Effector memory CD8-positive, alpha-beta T cell (primary cell): Measurements from ENCODE around the gene CD48.
"Not testable (repeated sequence)": the region's sequence is repeated elsewhere in the genome, so short reads cannot be mapped to it uniquely, and the experiment has no call there.

Experiments used
- ATAC-seq: fragments of 150-1000 bp; cut with Tn5 transposase; replicated peaks from 2 replicates; pipeline ENCODE4 v1.10.0; 2021; ENCODE audit warnings: mild to moderate bottlenecking, moderate library complexity
- DNase-seq, 3 experiments: peaks; one replicate each; pipeline ENCODE4 v3.0.0; 2021
- H3K27ac Mint-ChIP-seq, 2 donors: one replicate each; pipeline ENCODE4 v1.8.0; 2022; ENCODE audit warnings: mild to moderate bottlenecking in 2 of 2, mixed read lengths in 2 of 2, moderate library complexity in 2 of 2
- H3K27me3 Mint-ChIP-seq, 2 donors: one replicate each; pipeline ENCODE4 v1.8.0; 2022; ENCODE audit warnings: mixed read lengths in 2 of 2
- H3K36me3 Mint-ChIP-seq: one replicate; pipeline ENCODE4 v1.8.0; 2022; ENCODE audit warnings: mild to moderate bottlenecking, moderate library complexity, mixed read lengths; ENCODE audit not compliant: insufficient read depth
- H3K4me1 Mint-ChIP-seq, 2 donors: one replicate each; pipeline ENCODE4 v1.8.0; 2022; ENCODE audit warnings: low read depth in 2 of 2, mixed read lengths in 2 of 2
- H3K4me3 Mint-ChIP-seq, 2 donors: one replicate each; pipeline ENCODE4 v1.8.0; 2022; ENCODE audit warnings: mild to moderate bottlenecking in 2 of 2, mixed read lengths in 2 of 2, moderate library complexity in 2 of 2
- H3K9me3 Mint-ChIP-seq, 2 donors: one replicate each; pipeline ENCODE4 v1.8.0; 2022; ENCODE audit warnings: mixed read lengths in 2 of 2

Gene CD48

DNA sequence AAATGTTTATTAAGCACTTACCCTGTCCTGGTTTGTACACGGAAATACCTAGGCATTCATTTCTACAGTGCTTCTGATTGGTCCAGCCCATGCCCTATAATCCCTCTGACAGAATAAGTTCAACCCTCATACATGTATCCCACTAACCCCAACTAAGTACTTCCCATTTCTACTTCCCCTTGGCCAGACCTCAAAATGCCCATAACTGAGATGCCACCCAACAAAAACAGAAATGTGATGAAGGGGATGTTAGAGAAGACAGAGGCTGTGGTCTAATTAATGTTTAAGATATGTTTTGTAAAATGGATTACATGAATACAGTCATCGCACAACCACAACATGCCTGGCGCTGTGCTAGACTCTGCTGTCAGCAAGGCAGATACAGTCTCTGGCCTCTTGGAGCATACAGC, 6.4 kb downstream of the CD48 start:
- H3K4me3 Mint-ChIP-seq, H3K27ac Mint-ChIP-seq, H3K27me3 Mint-ChIP-seq, DNase-seq, H3K9me3 Mint-ChIP-seq: not testable (repeated sequence)
- ATAC-seq, result peak; percentile 18
- peaks cover 47 to 64% of the 10 kb centered on the region in 2 donors for H3K4me1 Mint-ChIP-seq
- peaks cover 41% of the 10 kb centered on the region for H3K36me3 Mint-ChIP-seq

DNA sequence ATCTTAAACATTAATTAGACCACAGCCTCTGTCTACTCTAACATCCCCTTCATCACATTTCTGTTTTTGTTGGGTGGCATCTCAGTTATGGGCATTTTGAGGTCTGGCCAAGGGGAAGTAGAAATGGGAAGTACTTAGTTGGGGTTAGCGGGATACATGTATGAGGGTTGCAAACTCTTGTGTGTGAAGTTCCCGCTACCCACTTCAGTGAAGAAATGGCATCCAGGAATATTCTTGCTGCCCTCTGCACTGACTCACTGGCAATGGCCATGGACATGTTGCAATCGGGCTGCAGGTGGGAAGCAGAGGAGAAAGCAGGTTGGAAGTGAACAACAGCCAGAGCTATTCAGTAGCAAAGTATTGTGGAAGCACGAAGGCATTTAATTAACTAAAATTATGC, 7.4 kb downstream of the CD48 start:
- DNase-seq, result no peak
- Mint-ChIP-seq H3K27me3 (no peaks in the 10 kb centered on the region), H3K4me1 (peaks cover 52 to 70% of the 10 kb centered on the region in 2 donors), H3K4me3 (no peak overlapping the region), H3K9me3 (no peaks in the 10 kb centered on the region), H3K36me3 (peaks cover 44% of the 10 kb centered on the region), H3K27ac (peak overlapping the region in 1 of 2 donors; percentile 68)
- no peak for ATAC-seq

DNA sequence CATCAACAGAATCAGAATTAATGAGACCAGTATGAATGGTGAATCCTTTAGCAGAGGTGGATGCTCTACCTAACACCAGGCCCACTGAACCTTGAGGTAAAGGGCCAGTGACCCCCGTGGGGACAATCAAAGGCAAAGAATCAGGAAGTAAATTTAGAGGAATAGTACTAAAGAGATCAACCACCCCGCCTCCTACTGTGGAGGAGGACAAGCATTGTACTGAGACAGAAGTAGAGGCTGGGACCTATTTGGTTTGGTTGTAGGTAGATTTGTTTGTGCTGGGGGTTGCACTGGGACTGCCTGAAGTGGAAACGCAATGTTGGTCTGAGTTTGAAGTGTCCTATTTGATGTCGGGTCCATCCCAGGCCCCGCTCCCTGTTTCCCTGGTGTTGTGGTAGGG, 9.5 kb downstream of the CD48 start:
- peaks cover 56 to 84% of the 10 kb centered on the region in 2 donors for H3K4me1 Mint-ChIP-seq
- no peaks in the 10 kb centered on the region for H3K27me3 Mint-ChIP-seq
- no peak overlapping the region for H3K4me3 Mint-ChIP-seq
- ATAC-seq (no peak), DNase-seq (no peak)
- peak overlapping the region; percentile 76 to 83 for H3K27ac Mint-ChIP-seq
- peaks cover 50% of the 10 kb centered on the region for H3K36me3 Mint-ChIP-seq
- H3K9me3 Mint-ChIP-seq, result no peaks in the 10 kb centered on the region

DNA sequence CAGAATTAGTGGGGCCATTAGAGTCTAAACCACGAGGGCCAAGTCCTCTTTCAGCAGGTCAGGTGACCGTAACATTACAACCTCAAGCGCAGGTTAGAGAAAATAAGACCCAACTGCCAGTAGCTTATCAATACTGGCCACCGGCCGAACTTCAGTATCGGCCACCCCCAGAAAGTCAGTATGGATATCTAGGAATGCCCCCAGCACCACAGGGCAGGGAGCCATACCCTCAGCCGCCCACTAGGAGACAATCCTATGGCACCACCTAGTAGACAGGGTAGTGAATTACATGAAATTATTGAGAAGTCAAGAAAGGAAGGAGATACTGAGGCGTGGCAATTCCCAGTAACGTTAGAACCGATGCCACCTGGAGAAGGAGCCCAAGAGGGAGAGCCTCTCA, 19.2 kb downstream of the CD48 start:
- H3K9me3 Mint-ChIP-seq, H3K27me3 Mint-ChIP-seq, ATAC-seq, DNase-seq: not testable (repeated sequence)
- H3K36me3 Mint-ChIP-seq, result peaks cover 24% of the 10 kb centered on the region
- H3K4me1 Mint-ChIP-seq, result peaks cover 39 to 67% of the 10 kb centered on the region in 2 donors
- peak overlapping the region; percentile 79 to 90 for H3K27ac Mint-ChIP-seq
- H3K4me3 Mint-ChIP-seq, result peak overlapping the region; percentile 63 to 66

DNA sequence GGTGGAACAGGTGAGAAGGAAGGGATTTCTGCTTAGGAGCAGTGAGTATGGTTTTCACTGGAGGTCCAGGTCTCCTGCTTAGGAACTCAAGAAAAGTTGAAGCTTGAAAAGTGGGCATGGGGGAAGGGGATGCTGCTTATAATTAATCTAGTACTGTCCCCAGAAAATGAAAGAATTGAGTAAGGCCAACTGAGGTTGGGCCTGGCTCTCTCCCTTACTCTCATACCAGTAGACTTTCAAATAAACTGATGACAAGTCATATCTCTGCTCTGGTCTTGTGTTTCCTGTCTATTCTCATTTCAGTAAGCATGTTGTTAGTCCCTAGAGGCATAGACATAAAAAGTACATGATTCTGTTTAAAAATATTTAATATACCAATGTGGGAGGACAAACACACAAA, 26.4 kb downstream of the CD48 start:
- no peaks in the 10 kb centered on the region for H3K27me3 Mint-ChIP-seq
- ATAC-seq, result no peak
- no peaks in the 10 kb centered on the region for H3K9me3 Mint-ChIP-seq
- no peak for DNase-seq
- peak overlapping the region; percentile 94 to 98 for H3K27ac Mint-ChIP-seq
- peaks cover 74 to 96% of the 10 kb centered on the region in 2 donors for H3K4me1 Mint-ChIP-seq
- peaks cover 69% of the 10 kb centered on the region for H3K36me3 Mint-ChIP-seq
- peak overlapping the region; percentile 82 for H3K4me3 Mint-ChIP-seq

DNA sequence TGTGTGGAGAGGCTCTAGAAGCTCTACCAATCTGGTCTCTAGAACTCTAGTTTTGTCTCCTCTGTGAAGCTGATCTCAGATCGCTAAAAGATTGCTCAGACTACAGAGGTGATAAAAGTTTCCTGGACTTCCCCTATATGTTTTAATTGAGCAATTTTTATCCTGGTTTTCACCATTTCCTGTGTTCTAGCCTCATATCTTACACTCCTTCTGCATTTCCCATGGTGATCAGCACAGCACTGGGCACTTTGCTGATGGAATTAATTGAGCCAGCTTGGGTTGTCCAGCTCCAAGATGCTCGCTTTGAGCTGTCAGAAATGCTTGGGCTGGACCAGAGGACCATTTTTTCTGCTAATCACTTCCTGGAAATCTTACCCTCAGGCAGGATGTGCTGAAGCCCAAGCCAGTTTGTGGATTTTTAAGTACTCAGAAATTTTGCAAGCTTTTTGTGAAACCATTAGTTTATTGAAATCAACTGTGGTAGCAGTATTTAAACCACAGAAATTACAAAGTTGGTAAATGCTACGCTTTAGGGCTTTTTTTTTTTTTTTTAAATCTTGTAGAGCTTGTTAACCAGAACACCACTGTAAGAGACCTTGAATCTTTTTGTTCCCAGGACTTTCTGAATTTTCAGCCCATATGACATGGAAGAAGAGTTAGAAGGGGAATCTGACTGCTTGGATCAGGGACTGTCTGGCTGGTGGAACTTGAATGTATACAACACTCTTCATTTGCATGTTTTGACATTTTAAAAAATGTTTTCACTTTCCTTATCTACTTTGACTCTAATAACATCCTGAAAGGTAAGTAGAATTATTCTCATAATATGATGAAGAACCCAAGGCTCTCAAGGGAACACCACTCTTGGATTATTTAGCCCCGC, 28.4 kb downstream of the CD48 start:
- H3K27ac Mint-ChIP-seq, result peak overlapping the region; percentile 94 to 98
- H3K9me3 Mint-ChIP-seq, result no peaks in the 10 kb centered on the region
- DNase-seq, result peak in 1 of 3 experiments; percentile 33
- H3K4me1 Mint-ChIP-seq, result peaks cover 71 to 83% of the 10 kb centered on the region in 2 donors
- H3K27me3 Mint-ChIP-seq, result no peaks in the 10 kb centered on the region
- peak; percentile 63 for ATAC-seq
- H3K4me3 Mint-ChIP-seq, result peak overlapping the region; percentile 82
- peaks cover 74% of the 10 kb centered on the region for H3K36me3 Mint-ChIP-seq

DNA sequence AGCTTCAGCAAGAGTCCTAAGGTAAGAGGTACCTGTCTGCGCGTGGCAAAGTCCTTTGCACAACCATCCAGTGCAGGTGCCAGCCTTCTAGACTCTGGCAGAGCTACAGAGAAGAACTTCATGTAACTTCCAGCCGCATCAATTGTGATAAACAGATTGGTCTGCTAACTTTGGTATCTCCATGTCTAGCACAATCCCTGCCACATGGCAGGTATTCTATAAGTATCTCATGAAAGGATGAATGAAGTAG, 29.8 kb downstream of the CD48 start:
- Mint-ChIP-seq H3K36me3 (peaks cover 86% of the 10 kb centered on the region), H3K27me3 (no peaks in the 10 kb centered on the region), H3K4me1 (peaks cover 67 to 74% of the 10 kb centered on the region in 2 donors), H3K4me3 (peak overlapping the region; percentile 82), H3K27ac (peak overlapping the region; percentile 94 to 98), H3K9me3 (no peaks in the 10 kb centered on the region)
- peak; percentile 2 for ATAC-seq
- DNase-seq, result no peak

DNA sequence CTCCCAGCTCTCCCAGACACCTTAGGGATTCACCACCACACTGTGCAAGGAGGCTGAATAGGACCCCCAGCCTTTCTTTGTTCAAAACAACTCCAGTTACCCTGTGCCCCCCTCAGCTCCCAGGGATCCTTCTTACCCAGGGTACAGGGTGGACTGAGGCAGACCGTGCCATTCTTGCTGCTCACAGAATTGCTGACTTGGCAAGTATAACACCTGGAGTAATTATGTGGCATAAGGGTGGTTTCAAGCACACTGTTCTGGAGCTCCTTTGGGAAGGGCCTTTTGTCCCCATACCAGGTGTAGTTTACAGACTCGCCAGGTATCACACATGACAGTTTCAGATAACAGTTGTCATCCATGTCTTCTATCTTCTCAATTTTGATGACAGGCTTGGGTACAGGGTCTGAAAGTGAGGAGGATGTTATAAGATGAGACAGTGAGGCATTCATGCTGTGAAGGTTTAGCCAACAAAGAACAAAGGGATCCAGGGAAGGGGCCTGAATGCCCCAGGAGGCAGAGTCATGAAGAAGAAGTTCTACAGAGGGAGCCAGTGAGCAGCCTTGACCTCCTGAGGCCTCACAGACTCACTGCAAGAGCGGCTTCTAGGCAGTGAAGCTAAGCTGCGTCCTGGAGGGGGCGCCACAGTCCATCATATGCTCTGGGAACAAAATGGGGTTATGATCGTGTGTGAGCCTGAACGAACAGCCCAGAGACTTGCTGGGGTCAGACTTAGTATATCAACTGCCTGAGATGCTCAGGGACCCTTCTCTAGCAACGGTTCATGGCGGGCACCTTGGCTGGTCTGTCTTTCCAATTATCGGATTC, 30.3 kb downstream of the CD48 start:
- peak overlapping the region; percentile 82 for H3K4me3 Mint-ChIP-seq
- H3K4me1 Mint-ChIP-seq, result peaks cover 63 to 69% of the 10 kb centered on the region in 2 donors
- H3K9me3 Mint-ChIP-seq, result no peaks in the 10 kb centered on the region
- peak; percentile 75 for ATAC-seq
- peaks cover 84% of the 10 kb centered on the region for H3K36me3 Mint-ChIP-seq
- no peaks in the 10 kb centered on the region for H3K27me3 Mint-ChIP-seq
- H3K27ac Mint-ChIP-seq, result peak overlapping the region; percentile 94 to 98
- peak; percentile 82 to 88 (median 86) for DNase-seq

DNA sequence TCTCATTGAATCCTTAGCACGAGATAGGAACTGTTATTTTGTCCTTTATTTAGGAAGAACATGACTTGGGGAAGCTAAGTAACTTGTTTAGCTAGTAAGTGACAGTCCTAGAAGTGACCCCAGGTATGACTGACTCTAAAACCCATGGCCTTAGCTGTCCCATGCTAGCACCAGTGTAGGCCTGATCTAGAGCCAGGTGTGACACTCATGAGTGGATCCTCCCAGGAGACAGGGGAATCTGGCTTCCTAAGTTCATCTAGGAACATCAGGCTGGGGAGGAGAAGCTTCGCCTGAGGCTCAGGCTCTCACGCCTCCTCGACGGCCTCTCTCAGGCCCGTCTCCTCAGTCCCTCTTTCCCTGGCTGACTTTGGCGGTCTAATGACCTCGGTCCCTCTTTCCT, 31.2 kb downstream of the CD48 start:
- Mint-ChIP-seq H3K4me1 (peaks cover 61 to 69% of the 10 kb centered on the region in 2 donors), H3K9me3 (no peaks in the 10 kb centered on the region), H3K4me3 (no peak overlapping the region), H3K36me3 (peaks cover 80% of the 10 kb centered on the region), H3K27me3 (no peaks in the 10 kb centered on the region), H3K27ac (peak overlapping the region; percentile 88 to 94)
- DNase-seq, result no peak
- ATAC-seq, result no peak

DNA sequence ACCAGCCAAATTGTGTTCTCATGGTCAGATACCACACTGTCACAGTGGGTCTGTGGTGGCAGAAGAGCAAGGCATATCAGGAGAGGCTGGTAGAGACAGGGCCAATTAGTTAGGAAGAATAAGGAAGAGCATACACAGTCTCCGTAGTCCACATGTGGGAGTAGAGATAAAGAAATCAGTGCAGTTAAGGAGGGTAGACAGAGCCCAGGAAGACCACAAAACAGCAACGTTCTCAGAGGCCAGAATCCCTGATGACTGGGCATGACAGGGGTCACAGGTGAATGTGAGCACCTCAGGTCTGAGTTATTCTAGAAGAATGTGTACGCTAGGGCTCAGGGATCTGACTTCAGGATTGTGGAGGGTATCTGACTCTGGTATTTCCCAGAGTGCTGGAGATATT, 31.7 kb downstream of the CD48 start:
- Mint-ChIP-seq H3K36me3 (peaks cover 76% of the 10 kb centered on the region), H3K27ac (peak overlapping the region; percentile 57 to 88), H3K4me3 (no peak overlapping the region), H3K9me3 (no peaks in the 10 kb centered on the region), H3K4me1 (peaks cover 60 to 64% of the 10 kb centered on the region in 2 donors), H3K27me3 (no peaks in the 10 kb centered on the region)
- no peak for DNase-seq
- no peak for ATAC-seq

DNA sequence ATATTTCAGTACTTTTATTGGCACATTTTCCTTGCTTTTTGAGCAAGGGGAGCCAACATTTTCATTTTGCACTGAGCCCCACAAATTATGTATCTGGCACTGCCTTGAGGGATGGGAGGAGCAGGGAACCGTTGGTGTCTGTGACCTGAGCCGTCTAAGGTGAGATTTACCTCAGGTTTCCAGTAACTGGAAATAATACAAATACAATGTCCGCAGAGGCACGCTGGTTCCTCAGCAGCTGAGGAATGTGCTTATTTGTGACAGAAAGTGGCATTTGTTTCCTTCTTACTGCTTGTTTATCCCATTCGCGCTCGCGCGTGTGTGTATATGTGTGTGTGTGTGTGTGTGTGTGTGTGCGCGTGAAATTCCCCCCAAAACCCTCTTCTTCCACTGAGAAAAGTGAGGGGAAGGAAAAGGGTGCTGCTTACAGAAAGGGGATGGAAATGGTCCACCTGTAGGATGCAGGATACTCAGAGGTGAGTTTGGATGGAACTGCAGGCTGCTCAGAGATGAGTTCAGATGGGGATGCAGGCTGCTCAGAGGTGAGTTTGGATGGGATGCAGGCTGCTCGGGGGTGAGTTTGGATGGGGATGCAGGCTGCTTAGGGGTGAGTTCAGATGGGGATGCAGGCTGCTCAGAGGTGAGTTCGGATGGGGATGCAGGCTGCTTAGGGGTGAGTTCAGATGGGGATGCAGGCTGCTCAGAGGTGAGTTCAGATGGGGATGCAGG, 34.6 kb downstream of the CD48 start:
- DNase-seq (no peak), ATAC-seq (no peak)
- H3K9me3 Mint-ChIP-seq, result no peaks in the 10 kb centered on the region
- H3K36me3 Mint-ChIP-seq, result peaks cover 55% of the 10 kb centered on the region
- H3K27ac Mint-ChIP-seq, result peak overlapping the region; percentile 79 to 87
- no peaks in the 10 kb centered on the region for H3K27me3 Mint-ChIP-seq
- no peak overlapping the region for H3K4me3 Mint-ChIP-seq
- peaks cover 36% of the 10 kb centered on the region in 2 donors for H3K4me1 Mint-ChIP-seq

DNA sequence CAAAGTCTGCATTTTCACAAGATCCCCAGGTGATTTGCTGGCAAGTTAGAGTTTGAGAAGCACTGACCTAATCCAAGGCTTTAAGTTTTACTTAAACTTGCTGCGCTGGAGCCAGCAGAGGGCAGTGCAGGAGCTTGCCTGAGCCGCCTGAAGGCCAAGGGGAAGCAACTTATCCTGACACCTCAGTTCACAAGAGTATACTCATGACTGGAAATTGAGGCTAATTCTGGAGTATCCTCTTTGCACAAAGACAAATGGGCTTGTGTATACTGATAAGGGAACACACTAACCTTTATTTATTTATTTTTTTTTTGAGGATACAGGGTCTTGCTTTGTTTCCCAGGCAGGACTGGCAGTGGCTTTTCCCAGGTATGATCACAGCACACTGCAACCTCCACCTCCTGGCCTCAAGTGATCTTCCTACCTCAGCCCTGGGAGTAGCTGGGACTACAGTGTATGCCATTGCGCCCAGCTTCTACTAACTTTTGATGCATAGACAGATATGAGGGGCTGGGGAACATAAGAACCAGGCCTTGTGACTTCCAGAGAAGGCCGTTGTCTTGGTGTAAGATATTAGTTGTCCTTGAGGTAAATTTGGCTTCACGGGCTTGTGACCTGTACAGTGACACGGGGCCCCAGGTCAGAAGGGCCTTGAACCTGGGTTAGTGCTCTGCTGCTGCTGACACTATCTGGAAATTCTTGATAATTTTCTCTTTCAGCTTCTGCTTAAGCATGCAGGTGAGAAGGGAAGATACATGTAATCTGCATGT, 35.8 kb downstream of the CD48 start:
- no peaks in the 10 kb centered on the region for H3K9me3 Mint-ChIP-seq
- H3K4me1 Mint-ChIP-seq, result peaks cover 24 to 31% of the 10 kb centered on the region in 2 donors
- peak; percentile 85 for ATAC-seq
- H3K4me3 Mint-ChIP-seq, result peak overlapping the region; percentile 9 to 33
- H3K27ac Mint-ChIP-seq, result peak overlapping the region; percentile 53 to 80
- no peaks in the 10 kb centered on the region for H3K27me3 Mint-ChIP-seq
- DNase-seq, result peak; percentile 66 to 67 (median 66)
- peaks cover 43% of the 10 kb centered on the region for H3K36me3 Mint-ChIP-seq

DNA sequence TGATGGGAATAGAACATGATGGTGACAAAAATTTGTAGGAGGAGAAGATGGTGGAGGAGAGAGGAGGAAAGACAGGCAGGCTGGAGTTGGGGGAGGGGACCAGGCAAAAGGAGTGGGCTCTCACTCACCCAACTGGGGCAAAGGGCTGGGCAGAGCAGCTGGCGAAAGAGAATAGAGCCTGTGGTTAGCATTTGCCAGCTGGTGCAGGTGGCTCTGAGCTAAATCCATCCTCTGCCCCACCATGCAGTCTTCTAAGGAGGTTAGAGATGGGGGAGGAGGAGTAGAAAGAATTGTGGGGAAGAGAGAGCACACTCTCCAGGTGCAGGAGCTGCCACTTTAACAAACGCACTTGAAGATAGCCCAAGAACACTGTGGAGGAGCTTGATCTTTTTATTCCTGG, 37.2 kb downstream of the CD48 start:
- H3K9me3 Mint-ChIP-seq, result no peaks in the 10 kb centered on the region
- peaks cover 31% of the 10 kb centered on the region for H3K36me3 Mint-ChIP-seq
- no peak overlapping the region for H3K4me3 Mint-ChIP-seq
- DNase-seq (no peak), ATAC-seq (no peak)
- peak overlapping the region in 1 of 2 donors; percentile 50 for H3K27ac Mint-ChIP-seq
- H3K27me3 Mint-ChIP-seq, result no peaks in the 10 kb centered on the region
- peaks cover 17 to 25% of the 10 kb centered on the region in 2 donors for H3K4me1 Mint-ChIP-seq
